MM.1S (cell line): ENCODE results near the gene CLEC2D.
A peak's percentile ranks its signal among the peaks of the same experiment; 100 is the strongest.

Experiments used
- DNase-seq: peaks from one replicate; pipeline ENCODE4 v3.0.0-alpha.2; 2015
- H2AFZ ChIP-seq: fragments of 300-600 bp; sonication (generic); 2 replicates; pipeline ENCODE4 v1.6.0; 2016; ENCODE audit warnings: antibody characterized with exemption, low read length
- H3F3A ChIP-seq: fragments of 300-600 bp; sonication (generic); 2 replicates; pipeline ENCODE4 v1.6.1; 2016; ENCODE audit warnings: mild to moderate bottlenecking, antibody characterized with exemption, low read length, moderate library complexity, mixed read lengths; ENCODE audit not compliant: insufficient read depth
- H3K27ac ChIP-seq: fragments of 300-600 bp; sonication (generic); 2 replicates; pipeline ENCODE4 v1.5.1; 2016; ENCODE audit warnings: mild to moderate bottlenecking, low read length
- H3K27me3 ChIP-seq: fragments of 300-600 bp; sonication (generic); replicated peaks from 2 replicates; pipeline ENCODE4 v1.6.0; 2016; ENCODE audit warnings: low read length; ENCODE audit not compliant: insufficient read depth
- H3K36me3 ChIP-seq: fragments of 300-600 bp; sonication (generic); replicated peaks from 2 replicates; pipeline ENCODE4 v1.6.1; 2016; ENCODE audit warnings: mild to moderate bottlenecking, low read length, mixed read lengths; ENCODE audit not compliant: insufficient read depth
- H3K4me1 ChIP-seq: fragments of 300-600 bp; sonication (generic); 2 replicates; pipeline ENCODE4 v1.6.1; 2016; ENCODE audit warnings: low read length, mixed read lengths
- H3K4me2 ChIP-seq: fragments of 300-600 bp; sonication (generic); 2 replicates; pipeline ENCODE4 v1.6.0; 2016; ENCODE audit warnings: low read depth, low read length
- H3K4me3 ChIP-seq: fragments of 300-600 bp; sonication (generic); 2 replicates; pipeline ENCODE4 v1.5.1; 2016; ENCODE audit warnings: low read length, mixed read lengths
- H3K79me2 ChIP-seq: fragments of 300-600 bp; sonication (generic); 2 replicates; pipeline ENCODE4 v1.6.1; 2016; ENCODE audit warnings: mixed run types, low read length, mixed read lengths
- H3K9ac ChIP-seq: fragments of 300-600 bp; sonication (generic); 2 replicates; pipeline ENCODE4 v1.6.1; 2016; ENCODE audit warnings: low read length, mixed read lengths
- H3K9me2 ChIP-seq: fragments of 300-600 bp; sonication (generic); replicated peaks from 2 replicates; pipeline ENCODE4 v1.6.1; 2016; ENCODE audit warnings: mild to moderate bottlenecking, low read length, mixed read lengths; ENCODE audit not compliant: insufficient read depth
- H3K9me3 ChIP-seq: fragments of 300-600 bp; sonication (generic); replicated peaks from 2 replicates; pipeline ENCODE4 v1.6.1; 2016; ENCODE audit warnings: mild to moderate bottlenecking, low read length, mixed read lengths; ENCODE audit not compliant: insufficient read depth
- H4K20me1 ChIP-seq: fragments of 300-600 bp; sonication (generic); 2 replicates; pipeline ENCODE4 v1.6.1; 2016; ENCODE audit warnings: mild to moderate bottlenecking, low read length, moderate library complexity, mixed read lengths; ENCODE audit not compliant: insufficient read depth
- CTCF ChIP-seq: fragments of 300-600 bp; sonication (generic); IDR thresholded peaks from 2 replicates; pipeline ENCODE4 v1.5.1; 2016; ENCODE audit warnings: antibody characterized with exemption, low read length, mixed read lengths
- EZH2 ChIP-seq: fragments of 300-600 bp; sonication (generic); optimal IDR thresholded peaks from 2 replicates; pipeline ENCODE3; 2017; ENCODE audit warnings: low read depth, mild to moderate bottlenecking, antibody characterized with exemption, low read length, mixed read lengths
- EZH2phosphoT487 ChIP-seq: fragments of 300-600 bp; sonication (generic); IDR thresholded peaks from 2 replicates; pipeline ENCODE4 v1.6.1; 2018; ENCODE audit warnings: antibody characterized with exemption, low read length

CLEC2D gene

GRCh38 chr12:9634969-9635754 lies 34.4 kb upstream of the CLEC2D start:
- Histone ChIP-seq H3K4me2 (no peak overlapping the region), H3K4me1 (no peaks in the 10 kb centered on the region)

GRCh38 chr12:9636150-9636850 lies 33.2 kb upstream of the CLEC2D start:
- Histone ChIP-seq H3K79me2 (no peaks in the 10 kb centered on the region), H3K4me3 (no peak overlapping the region), H3K9me2 (no peaks in the 10 kb centered on the region), H3K4me1 (no peaks in the 10 kb centered on the region), H3K36me3 (no peaks in the 10 kb centered on the region), H2AFZ (no peak overlapping the region), H4K20me1 (no peaks in the 10 kb centered on the region), H3K9me3 (no peaks in the 10 kb centered on the region), H3K9ac (no peak overlapping the region), H3K4me2 (no peak overlapping the region), H3F3A (no peaks in the 10 kb centered on the region), H3K27ac (no peak overlapping the region), H3K27me3 (no peaks in the 10 kb centered on the region)
- DNase-seq: no peak
- no peak for TF ChIP-seq EZH2

More at GRCh38 chr12:9634969-9635754, 34.4 kb upstream of the CLEC2D start:
- no peaks in the 10 kb centered on the region for H3K79me2 ChIP-seq
- no peaks in the 10 kb centered on the region for H3F3A ChIP-seq
- no peak overlapping the region for H2AFZ ChIP-seq
- no peak overlapping the region for H3K4me3 ChIP-seq
- no peaks in the 10 kb centered on the region for H3K9me2 ChIP-seq
- DNase-seq: no peak
- no peaks in the 10 kb centered on the region for H3K27me3 ChIP-seq
- H3K9me3 ChIP-seq: no peaks in the 10 kb centered on the region
- no peak overlapping the region for H3K27ac ChIP-seq
- no peaks in the 10 kb centered on the region for H3K36me3 ChIP-seq
- TF ChIP-seq CTCF (no peak), EZH2 (no peak), EZH2phosphoT487 (no peak)
- no peak overlapping the region for H3K9ac ChIP-seq
- no peaks in the 10 kb centered on the region for H4K20me1 ChIP-seq

- TF ChIP-seq EZH2: no peak
- TF ChIP-seq CTCF: peak; percentile 32
- Histone ChIP-seq H3K4me1 (no peaks in the 10 kb centered on the region), H3K79me2 (no peaks in the 10 kb centered on the region), H2AFZ (no peak overlapping the region), H3K27ac (no peak overlapping the region), H4K20me1 (no peaks in the 10 kb centered on the region), H3K9ac (no peak overlapping the region), H3F3A (no peaks in the 10 kb centered on the region), H3K27me3 (no peaks in the 10 kb centered on the region), H3K36me3 (no peaks in the 10 kb centered on the region), H3K4me3 (no peak overlapping the region), H3K4me2 (no peak overlapping the region), H3K9me2 (no peaks in the 10 kb centered on the region), H3K9me3 (no peaks in the 10 kb centered on the region)
- no peak for DNase-seq
Observed at GRCh38 chr12:9636851-9637206, 32.7 kb upstream of the CLEC2D start.

GRCh38 chr12:9640024-9640423 lies 29.5 kb upstream of the CLEC2D start:
- Histone ChIP-seq H3K27me3 (no peaks in the 10 kb centered on the region), H3K36me3 (no peaks in the 10 kb centered on the region), H3K79me2 (no peaks in the 10 kb centered on the region), H3F3A (no peaks in the 10 kb centered on the region), H3K4me1 (no peaks in the 10 kb centered on the region), H3K4me2 (no peak overlapping the region), H3K9me3 (no peaks in the 10 kb centered on the region), H3K9ac (no peak overlapping the region), H4K20me1 (no peaks in the 10 kb centered on the region), H2AFZ (no peak overlapping the region), H3K9me2 (no peaks in the 10 kb centered on the region), H3K27ac (no peak overlapping the region), H3K4me3 (no peak overlapping the region)
- no peak for DNase-seq
- no peak for TF ChIP-seq EZH2phosphoT487
- no peak for TF ChIP-seq CTCF
- no peak for TF ChIP-seq EZH2
